HEK293 (cell line): ENCODE data around the gene ZNF460.

Source experiments
- CTCF ChIP-seq: fragments of 450-650 bp; formaldehyde crosslinking; IDR thresholded peaks from 2 replicates; pipeline ENCODE4 v1.5.1; 2016; ENCODE audit warnings: missing biosample characterization, missing genetic modification characterization
- YY1 ChIP-seq: fragments of 450-650 bp; formaldehyde crosslinking; IDR thresholded peaks from 2 replicates; pipeline ENCODE4 v1.5.1; 2018; ENCODE audit warnings: missing biosample characterization, missing genetic modification characterization
- ZBTB26 ChIP-seq: fragments of 450-650 bp; formaldehyde crosslinking; optimal IDR thresholded peaks from 2 replicates; pipeline ENCODE3; 2016; ENCODE audit warnings: missing biosample characterization, mild to moderate bottlenecking, missing genetic modification characterization
- ZFP3 ChIP-seq: fragments of 450-650 bp; formaldehyde crosslinking; IDR thresholded peaks from 2 replicates; pipeline ENCODE4 v1.5.1; 2016; ENCODE audit warnings: low read depth, missing biosample characterization, missing genetic modification characterization
- ZNF280D ChIP-seq: fragments of 450-650 bp; formaldehyde crosslinking; IDR thresholded peaks from 2 replicates; pipeline ENCODE4 v1.5.1; 2016; ENCODE audit warnings: missing biosample characterization, missing genetic modification characterization
- ZNF416 ChIP-seq: fragments of 450-650 bp; formaldehyde crosslinking; IDR thresholded peaks from 2 replicates; pipeline ENCODE4 v1.5.1; 2016; ENCODE audit warnings: missing biosample characterization, missing genetic modification characterization
- ZNF692 ChIP-seq: fragments of 450-650 bp; formaldehyde crosslinking; IDR thresholded peaks from 2 replicates; pipeline ENCODE4 v1.5.1; 2016; ENCODE audit warnings: missing biosample characterization, missing genetic modification characterization

GRCh38 chr19:57271280-57271679 lies 9.0 kb upstream of the ZNF460 start:
- TF ChIP-seq ZNF416 (tag by site-specific recombination) (no peak), CTCF (no peak), ZBTB26 (tag by site-specific recombination) (no peak), ZNF280D (no peak), ZNF692 (no peak), ZFP3 (no peak), YY1 (tag by site-specific recombination) (no peak)
